Activated T-cell treated with anti-CD3 and anti-CD28 coated beads, Interleukin-2, amount 50 U/mL, for 72 hours (primary cell): ENCODE measurements around the gene CLTRN. TPM values are rescaled to one million over a fixed set of nuclear protein-coding genes. Genes with fewer than 3 reads are reported as not detected.
A peak's percentile ranks its signal among the peaks of the same experiment; 100 is the strongest.

Experiments
- ATAC-seq, 2 donors: fragments of 150-1000 bp; cut with Tn5 transposase; replicated peaks in 1 of 2; 2 replicates each; pipeline ENCODE4 v1.10.0; 2021; ENCODE audit warnings: moderate library complexity in 2 of 2, mild to moderate bottlenecking in 1 of 2
- DNase-seq, 2 donors: peaks; one replicate each; pipeline ENCODE4 v3.0.0; 2021 to 2022; ENCODE audit warnings: mixed read lengths in 1 of 2
- H3K27ac Mint-ChIP-seq: one replicate; pipeline ENCODE4 v1.8.0; 2022; ENCODE audit warnings: mild to moderate bottlenecking, moderate library complexity, mixed read lengths
- H3K27me3 Mint-ChIP-seq: one replicate; pipeline ENCODE4 v1.8.0; 2022; ENCODE audit warnings: low read depth, mixed read lengths
- H3K36me3 Mint-ChIP-seq, 2 donors: one replicate each; pipeline ENCODE4 v1.8.0; 2022; ENCODE audit warnings: mixed read lengths in 2 of 2, mild to moderate bottlenecking in 1 of 2; ENCODE audit not compliant: insufficient read depth in 2 of 2
- H3K4me1 Mint-ChIP-seq: one replicate; pipeline ENCODE4 v1.8.0; 2022; ENCODE audit warnings: low read depth, mixed read lengths
- H3K4me3 Mint-ChIP-seq, 2 donors: one replicate each; pipeline ENCODE4 v1.8.0; 2022; ENCODE audit warnings: mild to moderate bottlenecking in 2 of 2, mixed read lengths in 2 of 2, moderate library complexity in 2 of 2
- H3K9me3 Mint-ChIP-seq, 2 donors: one replicate each; pipeline ENCODE4 v1.8.0; 2022; ENCODE audit warnings: mixed read lengths in 2 of 2
- total RNA-seq, 2 donors: library from RNA; stranded (reverse); gene quantifications; one replicate each; pipeline ENCODE4 v1.2.3, GENCODE V29; 2022

The CLTRN gene
- total RNA-seq, 2 donors from 2014 or later = 1.6 to 2.3 TPM

- Mint-ChIP-seq H3K27ac (no peak overlapping the region), H3K36me3 (no peaks in the 10 kb centered on the region), H3K9me3 (no peaks in the 10 kb centered on the region), H3K27me3 (peaks cover 37% of the 10 kb centered on the region), H3K4me3 (peak overlapping the region in 1 of 2 donors; percentile 45), H3K4me1 (peaks cover 10% of the 10 kb centered on the region)
- ATAC-seq = no peak
- DNase-seq = no peak
Measured at GRCh38 chrX:15643786-15644559, 20.6 kb downstream of the CLTRN start.

- peaks cover 45% of the 10 kb centered on the region for H3K27me3 Mint-ChIP-seq
- no peak for DNase-seq
- no peaks in the 10 kb centered on the region for H3K36me3 Mint-ChIP-seq
- H3K4me1 Mint-ChIP-seq = no peaks in the 10 kb centered on the region
- ATAC-seq = no peak
- no peaks in the 10 kb centered on the region for H3K9me3 Mint-ChIP-seq
- no peak overlapping the region for H3K27ac Mint-ChIP-seq
- H3K4me3 Mint-ChIP-seq = no peak overlapping the region
Measured at GRCh38 chrX:15631637-15632036, 33.0 kb downstream of the CLTRN start.

- H3K27me3 Mint-ChIP-seq = peaks cover 55% of the 10 kb centered on the region
- no peaks in the 10 kb centered on the region for H3K4me1 Mint-ChIP-seq
- DNase-seq (no peak), ATAC-seq (no peak)
- peaks cover 0 to 2% of the 10 kb centered on the region in 2 donors for H3K9me3 Mint-ChIP-seq
- peaks cover 0 to 3% of the 10 kb centered on the region in 2 donors for H3K36me3 Mint-ChIP-seq
- no peak overlapping the region for H3K27ac Mint-ChIP-seq
- H3K4me3 Mint-ChIP-seq = no peak overlapping the region
Measured at GRCh38 chrX:15623054-15623453, 41.6 kb downstream of the CLTRN start.

- Mint-ChIP-seq H3K4me1 (no peaks in the 10 kb centered on the region), H3K36me3 (no peaks in the 10 kb centered on the region), H3K27ac (no peak overlapping the region), H3K9me3 (peaks cover 0 to 2% of the 10 kb centered on the region in 2 donors), H3K4me3 (no peak overlapping the region), H3K27me3 (peaks cover 63% of the 10 kb centered on the region)
- DNase-seq (no peak), ATAC-seq (no peak)
Measured at GRCh38 chrX:15619053-15619755, 45.4 kb downstream of the CLTRN start.

- ATAC-seq (no peak), DNase-seq (no peak)
- Mint-ChIP-seq H3K36me3 (no peaks in the 10 kb centered on the region), H3K4me1 (no peaks in the 10 kb centered on the region), H3K4me3 (no peak overlapping the region), H3K27ac (no peak overlapping the region), H3K27me3 (peaks cover 59% of the 10 kb centered on the region), H3K9me3 (peaks cover 0 to 2% of the 10 kb centered on the region in 2 donors)
Measured at GRCh38 chrX:15617111-15617510, 47.5 kb downstream of the CLTRN start.

GRCh38 chrX:15616531-15616930 is 48.1 kb downstream of the CLTRN start:
- Mint-ChIP-seq H3K9me3 (peaks cover 0 to 2% of the 10 kb centered on the region in 2 donors), H3K36me3 (no peaks in the 10 kb centered on the region), H3K27ac (no peak overlapping the region), H3K4me3 (no peak overlapping the region), H3K27me3 (peaks cover 55% of the 10 kb centered on the region), H3K4me1 (no peaks in the 10 kb centered on the region)
- DNase-seq = no peak
- ATAC-seq = no peak

GRCh38 chrX:15607067-15607466 is 57.5 kb downstream of the CLTRN start:
- Mint-ChIP-seq H3K4me3 (no peak overlapping the region), H3K27me3 (peaks cover 45% of the 10 kb centered on the region), H3K36me3 (no peaks in the 10 kb centered on the region), H3K9me3 (no peaks in the 10 kb centered on the region), H3K27ac (no peak overlapping the region), H3K4me1 (no peaks in the 10 kb centered on the region)
- ATAC-seq (no peak), DNase-seq (no peak)

- H3K27me3 Mint-ChIP-seq = peaks cover 51% of the 10 kb centered on the region
- no peak overlapping the region for H3K27ac Mint-ChIP-seq
- H3K36me3 Mint-ChIP-seq = peaks cover 0 to 2% of the 10 kb centered on the region in 2 donors
- H3K4me1 Mint-ChIP-seq = no peaks in the 10 kb centered on the region
- H3K9me3 Mint-ChIP-seq = no peaks in the 10 kb centered on the region
- ATAC-seq = no peak
- no peak for DNase-seq
- no peak overlapping the region for H3K4me3 Mint-ChIP-seq
Measured at GRCh38 chrX:15606136-15606535, 58.5 kb downstream of the CLTRN start.

- H3K27ac Mint-ChIP-seq = no peak overlapping the region
- H3K4me1 Mint-ChIP-seq = no peaks in the 10 kb centered on the region
- no peaks in the 10 kb centered on the region for H3K9me3 Mint-ChIP-seq
- no peak overlapping the region for H3K4me3 Mint-ChIP-seq
- peaks cover 57% of the 10 kb centered on the region for H3K27me3 Mint-ChIP-seq
- H3K36me3 Mint-ChIP-seq = peaks cover 0 to 2% of the 10 kb centered on the region in 2 donors
- no peak for DNase-seq
- ATAC-seq = no peak
Measured at GRCh38 chrX:15605226-15605625, 59.4 kb downstream of the CLTRN start.

GRCh38 chrX:15602761-15603160 is 61.8 kb downstream of the CLTRN start:
- H3K36me3 Mint-ChIP-seq = peaks cover 0 to 2% of the 10 kb centered on the region in 2 donors
- no peak overlapping the region for H3K27ac Mint-ChIP-seq
- no peak for DNase-seq
- no peaks in the 10 kb centered on the region for H3K4me1 Mint-ChIP-seq
- H3K4me3 Mint-ChIP-seq = no peak overlapping the region
- ATAC-seq = no peak
- no peaks in the 10 kb centered on the region for H3K9me3 Mint-ChIP-seq
- peaks cover 50% of the 10 kb centered on the region for H3K27me3 Mint-ChIP-seq

- peaks cover 0 to 2% of the 10 kb centered on the region in 2 donors for H3K36me3 Mint-ChIP-seq
- H3K27ac Mint-ChIP-seq = no peak overlapping the region
- H3K9me3 Mint-ChIP-seq = no peaks in the 10 kb centered on the region
- no peak overlapping the region for H3K4me3 Mint-ChIP-seq
- no peak for DNase-seq
- H3K4me1 Mint-ChIP-seq = no peaks in the 10 kb centered on the region
- peaks cover 50% of the 10 kb centered on the region for H3K27me3 Mint-ChIP-seq
- ATAC-seq = no peak
Measured at GRCh38 chrX:15601932-15602331, 62.7 kb downstream of the CLTRN start.

GRCh38 chrX:15600745-15601144 is 63.9 kb downstream of the CLTRN start, which contains the start of gene ACE2:
ACE2 (minus strand) TSS chrX:15600960; CDS start chrX:15600911, 49 bp downstream.
- Mint-ChIP-seq H3K4me3 (no peak within 1 kb of the TSS), H3K4me1 (no peaks in the 10 kb centered on the region), H3K27me3 (peaks cover 57% of the 10 kb centered on the region), H3K36me3 (peaks cover 0 to 2% of the 10 kb centered on the region in 2 donors), H3K9me3 (no peaks in the 10 kb centered on the region), H3K27ac (no peak within 1 kb of the TSS)
- no peak for ATAC-seq
- DNase-seq = no peak

- no peak for DNase-seq
- Mint-ChIP-seq H3K4me3 (no peak overlapping the region), H3K4me1 (no peaks in the 10 kb centered on the region), H3K9me3 (no peaks in the 10 kb centered on the region), H3K27ac (no peak overlapping the region), H3K36me3 (peaks cover 0 to 2% of the 10 kb centered on the region in 2 donors), H3K27me3 (peaks cover 54% of the 10 kb centered on the region)
- no peak for ATAC-seq
Measured at GRCh38 chrX:15600049-15600448, 64.6 kb downstream of the CLTRN start.
